MM.1S (cell line): ENCODE results near the gene PBX3.

Experiments used
- DNase-seq: peaks from one replicate; pipeline ENCODE4 v3.0.0-alpha.2; 2015
- H2AFZ ChIP-seq: fragments of 300-600 bp; sonication (generic); 2 replicates; pipeline ENCODE4 v1.6.0; 2016; ENCODE audit warnings: antibody characterized with exemption, low read length
- H3F3A ChIP-seq: fragments of 300-600 bp; sonication (generic); 2 replicates; pipeline ENCODE4 v1.6.1; 2016; ENCODE audit warnings: mild to moderate bottlenecking, antibody characterized with exemption, low read length, moderate library complexity, mixed read lengths; ENCODE audit not compliant: insufficient read depth
- H3K27ac ChIP-seq: fragments of 300-600 bp; sonication (generic); 2 replicates; pipeline ENCODE4 v1.5.1; 2016; ENCODE audit warnings: mild to moderate bottlenecking, low read length
- H3K27me3 ChIP-seq: fragments of 300-600 bp; sonication (generic); replicated peaks from 2 replicates; pipeline ENCODE4 v1.6.0; 2016; ENCODE audit warnings: low read length; ENCODE audit not compliant: insufficient read depth
- H3K36me3 ChIP-seq: fragments of 300-600 bp; sonication (generic); replicated peaks from 2 replicates; pipeline ENCODE4 v1.6.1; 2016; ENCODE audit warnings: mild to moderate bottlenecking, low read length, mixed read lengths; ENCODE audit not compliant: insufficient read depth
- H3K4me1 ChIP-seq: fragments of 300-600 bp; sonication (generic); 2 replicates; pipeline ENCODE4 v1.6.1; 2016; ENCODE audit warnings: low read length, mixed read lengths
- H3K4me2 ChIP-seq: fragments of 300-600 bp; sonication (generic); 2 replicates; pipeline ENCODE4 v1.6.0; 2016; ENCODE audit warnings: low read depth, low read length
- H3K4me3 ChIP-seq: fragments of 300-600 bp; sonication (generic); 2 replicates; pipeline ENCODE4 v1.5.1; 2016; ENCODE audit warnings: low read length, mixed read lengths
- H3K79me2 ChIP-seq: fragments of 300-600 bp; sonication (generic); 2 replicates; pipeline ENCODE4 v1.6.1; 2016; ENCODE audit warnings: mixed run types, low read length, mixed read lengths
- H3K9ac ChIP-seq: fragments of 300-600 bp; sonication (generic); 2 replicates; pipeline ENCODE4 v1.6.1; 2016; ENCODE audit warnings: low read length, mixed read lengths
- H3K9me2 ChIP-seq: fragments of 300-600 bp; sonication (generic); replicated peaks from 2 replicates; pipeline ENCODE4 v1.6.1; 2016; ENCODE audit warnings: mild to moderate bottlenecking, low read length, mixed read lengths; ENCODE audit not compliant: insufficient read depth
- H3K9me3 ChIP-seq: fragments of 300-600 bp; sonication (generic); replicated peaks from 2 replicates; pipeline ENCODE4 v1.6.1; 2016; ENCODE audit warnings: mild to moderate bottlenecking, low read length, mixed read lengths; ENCODE audit not compliant: insufficient read depth
- H4K20me1 ChIP-seq: fragments of 300-600 bp; sonication (generic); 2 replicates; pipeline ENCODE4 v1.6.1; 2016; ENCODE audit warnings: mild to moderate bottlenecking, low read length, moderate library complexity, mixed read lengths; ENCODE audit not compliant: insufficient read depth
- CTCF ChIP-seq: fragments of 300-600 bp; sonication (generic); IDR thresholded peaks from 2 replicates; pipeline ENCODE4 v1.5.1; 2016; ENCODE audit warnings: antibody characterized with exemption, low read length, mixed read lengths
- EZH2 ChIP-seq: fragments of 300-600 bp; sonication (generic); optimal IDR thresholded peaks from 2 replicates; pipeline ENCODE3; 2017; ENCODE audit warnings: low read depth, mild to moderate bottlenecking, antibody characterized with exemption, low read length, mixed read lengths
- EZH2phosphoT487 ChIP-seq: fragments of 300-600 bp; sonication (generic); IDR thresholded peaks from 2 replicates; pipeline ENCODE4 v1.6.1; 2018; ENCODE audit warnings: antibody characterized with exemption, low read length

The PBX3 gene

GRCh38 chr9:125963932-125964331 is 216.8 kb downstream of the PBX3 start:
- no peak for DNase-seq
- Histone ChIP-seq H3K4me3 (no peak overlapping the region), H4K20me1 (no peaks in the 10 kb centered on the region), H3K36me3 (no peaks in the 10 kb centered on the region), H3K27me3 (no peaks in the 10 kb centered on the region), H3K9ac (no peak overlapping the region), H3K4me1 (no peaks in the 10 kb centered on the region), H3K27ac (no peak overlapping the region), H3K9me3 (no peaks in the 10 kb centered on the region), H2AFZ (no peak overlapping the region), H3K4me2 (no peak overlapping the region), H3K79me2 (no peaks in the 10 kb centered on the region), H3F3A (no peaks in the 10 kb centered on the region), H3K9me2 (no peaks in the 10 kb centered on the region)
- no peak for TF ChIP-seq EZH2

DNA sequence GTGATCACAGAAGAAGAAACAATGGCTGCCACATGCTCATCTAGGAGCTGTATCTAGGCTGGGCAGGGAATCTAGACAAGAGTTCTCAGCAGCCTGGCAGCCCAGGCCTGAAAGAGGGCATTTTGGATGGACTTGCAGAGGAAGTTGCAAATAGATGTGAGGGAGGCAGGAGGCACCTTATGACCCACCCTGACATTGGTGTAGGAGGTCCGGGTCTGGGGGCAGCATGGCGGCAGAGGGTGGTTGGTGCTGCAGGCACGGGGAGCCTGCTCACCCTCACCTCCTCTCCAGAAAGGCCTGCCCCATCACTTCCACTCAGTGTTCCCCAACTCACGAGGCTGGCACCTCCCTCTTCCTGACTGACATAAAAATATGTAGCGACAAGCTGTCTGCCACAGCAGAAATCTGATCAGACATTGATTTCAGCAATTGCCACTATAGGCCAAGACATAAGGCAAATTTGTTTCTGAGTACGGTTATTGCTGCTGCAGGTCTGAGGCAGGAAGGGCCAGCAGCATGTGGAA is 217.6 kb downstream of the PBX3 start:
- H4K20me1 ChIP-seq, result no peaks in the 10 kb centered on the region
- H3K36me3 ChIP-seq, result no peaks in the 10 kb centered on the region
- H3K9ac ChIP-seq, result no peak overlapping the region
- no peaks in the 10 kb centered on the region for H3K9me3 ChIP-seq
- no peak overlapping the region for H2AFZ ChIP-seq
- no peaks in the 10 kb centered on the region for H3K27me3 ChIP-seq
- no peak overlapping the region for H3K4me2 ChIP-seq
- H3K4me3 ChIP-seq, result no peak overlapping the region
- H3K27ac ChIP-seq, result no peak overlapping the region
- H3K9me2 ChIP-seq, result no peaks in the 10 kb centered on the region
- H3F3A ChIP-seq, result no peaks in the 10 kb centered on the region
- TF ChIP-seq EZH2phosphoT487, result no peak
- TF ChIP-seq EZH2, result no peak
- no peak for TF ChIP-seq CTCF
- no peaks in the 10 kb centered on the region for H3K4me1 ChIP-seq
- no peak for DNase-seq
- H3K79me2 ChIP-seq, result no peaks in the 10 kb centered on the region

- Histone ChIP-seq H2AFZ (no peak overlapping the region), H4K20me1 (no peaks in the 10 kb centered on the region), H3K9me2 (no peaks in the 10 kb centered on the region), H3K4me3 (no peak overlapping the region), H3K4me2 (no peak overlapping the region), H3F3A (no peaks in the 10 kb centered on the region), H3K27ac (no peak overlapping the region), H3K79me2 (no peaks in the 10 kb centered on the region), H3K4me1 (no peaks in the 10 kb centered on the region), H3K9ac (no peak overlapping the region), H3K36me3 (no peaks in the 10 kb centered on the region), H3K27me3 (no peaks in the 10 kb centered on the region), H3K9me3 (no peaks in the 10 kb centered on the region)
- TF ChIP-seq CTCF, result no peak
- no peak for TF ChIP-seq EZH2
- TF ChIP-seq EZH2phosphoT487, result no peak
- DNase-seq, result no peak
These were observed 218.3 kb downstream of the PBX3 start for GRCh38 chr9:125965477-125965876.

DNA sequence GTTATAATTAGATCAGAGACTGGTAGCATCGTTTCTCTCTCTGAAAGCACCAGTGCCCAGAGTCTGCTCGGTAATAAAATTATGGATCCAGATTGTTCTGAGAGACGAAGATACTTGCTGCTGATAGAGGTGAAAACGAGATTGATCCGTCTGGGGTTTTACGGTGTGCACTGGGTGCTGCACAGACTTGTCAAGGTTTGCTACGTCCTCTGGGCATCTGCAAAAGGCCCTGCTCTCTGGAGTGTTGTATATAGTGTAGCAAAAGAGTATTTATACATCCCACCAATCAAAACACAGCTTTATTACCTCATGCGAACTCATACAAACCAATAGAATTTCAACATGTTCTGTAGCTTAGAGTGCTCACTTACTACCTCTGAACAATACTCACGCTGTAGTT is 219.3 kb downstream of the PBX3 start:
- no peaks in the 10 kb centered on the region for H3K27me3 ChIP-seq
- DNase-seq, result no peak
- no peak overlapping the region for H3K27ac ChIP-seq
- H3K79me2 ChIP-seq, result no peaks in the 10 kb centered on the region
- no peaks in the 10 kb centered on the region for H3K4me1 ChIP-seq
- no peaks in the 10 kb centered on the region for H3K9me2 ChIP-seq
- no peak for TF ChIP-seq EZH2
- no peak for TF ChIP-seq CTCF
- TF ChIP-seq EZH2phosphoT487, result no peak
- H2AFZ ChIP-seq, result no peak overlapping the region
- H3K36me3 ChIP-seq, result no peaks in the 10 kb centered on the region
- no peaks in the 10 kb centered on the region for H3K9me3 ChIP-seq
- H3F3A ChIP-seq, result no peaks in the 10 kb centered on the region
- H3K4me3 ChIP-seq, result no peak overlapping the region
- H4K20me1 ChIP-seq, result no peaks in the 10 kb centered on the region
- no peak overlapping the region for H3K9ac ChIP-seq
- H3K4me2 ChIP-seq, result no peak overlapping the region
